Brain microvascular endothelial cell (primary cell): ENCODE measurements around the gene INSRR.

Experiments
- DNase-seq: peaks from one replicate; pipeline ENCODE4 v3.0.0-alpha.2; 2020
- H3K27ac ChIP-seq: fragments of 250-450 bp; sonication (Bioruptor Pico); 2 replicates; pipeline ENCODE4 v1.5.1; 2020; ENCODE audit warnings: mild to moderate bottlenecking, moderate library complexity
- H3K27me3 ChIP-seq: fragments of 250-450 bp; sonication (Bioruptor Pico); replicated peaks from 2 replicates; pipeline ENCODE4 v1.5.1; 2020; ENCODE audit warnings: mild to moderate bottlenecking
- H3K36me3 ChIP-seq: fragments of 250-450 bp; sonication (Bioruptor Pico); replicated peaks from 2 replicates; pipeline ENCODE4 v1.5.1; 2020; ENCODE audit warnings: mild to moderate bottlenecking
- H3K4me3 ChIP-seq: 2 replicates; pipeline ENCODE4 v1.5.1; 2011; ENCODE audit warnings: low read depth, mild to moderate bottlenecking, control low read depth, low read length, moderate library complexity
- in situ Hi-C: cut with HindIII; loops from 2 replicates; pipeline ENCODE4 v1.10.0; 2017; ENCODE audit warnings: low sequenced_read_pairs, low pct_ligation_motif_present
- TF ChIP-seq, protein P1 (sequence below): IDR thresholded peaks from 2 replicates; pipeline ENCODE4 v1.5.1; 2011; ENCODE audit warnings: low read depth, mild to moderate bottlenecking, moderate library complexity, low read length, control low read depth, inconsistent platforms; ENCODE audit errors: missing control alignments

The INSRR gene

DNA sequence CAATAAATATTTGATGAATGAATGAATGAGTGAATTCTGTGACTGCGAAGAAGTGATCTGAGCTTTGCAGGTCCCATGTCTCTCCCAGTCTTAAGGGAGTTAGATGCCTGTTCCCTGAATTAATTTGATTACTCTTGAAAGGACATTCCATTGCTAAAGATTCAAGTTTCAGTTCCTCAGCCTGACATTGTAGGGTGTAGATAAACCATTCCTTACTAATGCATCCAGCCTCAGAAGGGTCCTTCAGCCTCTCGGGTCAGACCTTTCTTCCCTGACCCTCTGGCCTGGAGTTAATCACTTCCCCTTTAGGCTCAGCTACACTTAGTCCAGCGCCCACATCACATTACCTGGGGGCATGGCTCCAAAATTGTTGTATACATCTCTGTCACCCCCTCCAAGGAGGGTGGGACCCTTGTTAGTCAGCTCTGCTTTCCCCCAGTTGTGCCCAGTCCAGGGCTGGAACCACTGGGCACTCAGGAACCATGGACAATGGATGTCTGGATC lies 2.6 kb downstream of the INSRR start:
- TF ChIP-seq, protein P1, sequence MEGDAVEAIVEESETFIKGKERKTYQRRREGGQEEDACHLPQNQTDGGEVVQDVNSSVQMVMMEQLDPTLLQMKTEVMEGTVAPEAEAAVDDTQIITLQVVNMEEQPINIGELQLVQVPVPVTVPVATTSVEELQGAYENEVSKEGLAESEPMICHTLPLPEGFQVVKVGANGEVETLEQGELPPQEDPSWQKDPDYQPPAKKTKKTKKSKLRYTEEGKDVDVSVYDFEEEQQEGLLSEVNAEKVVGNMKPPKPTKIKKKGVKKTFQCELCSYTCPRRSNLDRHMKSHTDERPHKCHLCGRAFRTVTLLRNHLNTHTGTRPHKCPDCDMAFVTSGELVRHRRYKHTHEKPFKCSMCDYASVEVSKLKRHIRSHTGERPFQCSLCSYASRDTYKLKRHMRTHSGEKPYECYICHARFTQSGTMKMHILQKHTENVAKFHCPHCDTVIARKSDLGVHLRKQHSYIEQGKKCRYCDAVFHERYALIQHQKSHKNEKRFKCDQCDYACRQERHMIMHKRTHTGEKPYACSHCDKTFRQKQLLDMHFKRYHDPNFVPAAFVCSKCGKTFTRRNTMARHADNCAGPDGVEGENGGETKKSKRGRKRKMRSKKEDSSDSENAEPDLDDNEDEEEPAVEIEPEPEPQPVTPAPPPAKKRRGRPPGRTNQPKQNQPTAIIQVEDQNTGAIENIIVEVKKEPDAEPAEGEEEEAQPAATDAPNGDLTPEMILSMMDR = no peak

DNA sequence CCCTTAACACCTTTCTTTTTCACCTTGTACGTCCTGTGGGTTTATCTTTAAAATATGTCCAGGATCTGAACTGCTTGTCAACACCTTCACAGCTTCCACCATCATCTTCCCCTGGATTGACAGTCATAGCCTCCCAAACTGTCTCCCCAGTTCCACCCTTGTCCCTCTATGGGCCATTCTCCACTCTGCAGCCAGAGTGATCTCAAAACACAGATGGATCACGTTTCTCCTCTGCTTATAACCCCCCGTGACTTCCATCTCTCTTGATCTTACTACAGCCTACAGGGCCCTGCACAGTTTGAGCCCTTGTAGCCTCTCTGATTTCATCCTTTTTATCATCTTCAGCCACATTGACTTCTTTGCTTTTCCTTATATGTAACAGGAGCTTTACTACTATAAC lies 4.3 kb downstream of the INSRR start:
- in situ Hi-C loops = no loop called here
- Histone ChIP-seq H3K4me3 (no peak overlapping the region), H3K27me3 (peaks cover 29% of the 10 kb centered on the region), H3K27ac (no peak overlapping the region), H3K36me3 (no peaks in the 10 kb centered on the region)
- TF ChIP-seq, protein P1 = peak; percentile 25
- DNase-seq = no peak

More for the DNA sequence above, 2.6 kb downstream of the INSRR start:
- Histone ChIP-seq H3K27me3 (peaks cover 44% of the 10 kb centered on the region), H3K4me3 (no peak overlapping the region), H3K36me3 (no peaks in the 10 kb centered on the region), H3K27ac (no peak overlapping the region)
- DNase-seq = no peak
- in situ Hi-C loops = no loop called here

DNA sequence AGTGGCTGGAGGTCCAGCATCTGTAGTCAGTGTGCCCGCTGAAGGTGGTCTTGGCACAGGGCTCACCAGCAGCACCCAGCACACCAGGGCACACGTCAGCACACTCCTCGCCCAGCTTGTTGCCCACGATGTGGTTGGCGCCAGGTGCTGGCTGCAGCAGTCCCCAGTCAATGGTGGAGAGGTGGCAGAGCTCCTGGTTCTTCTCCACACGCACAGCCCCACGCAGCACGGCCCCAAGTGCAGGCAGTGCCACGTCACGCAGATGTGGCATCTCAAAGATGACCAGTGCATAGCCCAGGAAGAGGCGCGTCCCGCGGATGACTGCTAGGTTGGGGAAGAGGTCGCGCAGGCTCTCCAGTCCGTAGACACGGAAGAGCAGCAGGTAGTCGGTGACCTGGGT lies 5.2 kb downstream of the INSRR start:
- no peak for DNase-seq
- Histone ChIP-seq H3K27me3 (peaks cover 27% of the 10 kb centered on the region), H3K27ac (no peak overlapping the region), H3K4me3 (no peak overlapping the region), H3K36me3 (no peaks in the 10 kb centered on the region)
- in situ Hi-C loops = no loop called here
- TF ChIP-seq, protein P1 = no peak

DNA sequence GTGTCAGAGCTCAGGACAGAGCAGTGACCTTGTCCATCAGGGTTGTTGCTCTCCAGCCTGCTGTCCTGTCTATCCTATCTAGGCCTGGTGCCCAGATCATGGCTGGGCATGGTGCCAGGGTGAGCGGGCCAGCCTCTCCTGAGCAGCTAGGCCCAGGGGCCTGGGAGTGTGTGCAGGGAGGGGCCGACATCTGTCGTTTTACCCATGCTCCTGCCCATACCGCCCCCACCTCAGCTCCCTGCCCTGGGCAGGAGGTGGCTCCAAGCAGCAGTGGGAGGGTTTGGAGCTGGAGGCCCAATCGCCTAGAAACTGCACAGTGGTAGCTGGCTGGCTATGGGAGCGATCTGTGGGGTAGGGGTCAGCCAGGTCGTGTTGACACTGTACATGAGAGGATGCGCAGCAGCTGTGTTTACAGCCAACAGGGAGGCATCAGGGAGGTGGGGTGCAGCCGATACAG lies 6.5 kb downstream of the INSRR start:
- no peak overlapping the region for H3K27ac ChIP-seq
- H3K27me3 ChIP-seq = peaks cover 27% of the 10 kb centered on the region
- no peak for DNase-seq
- no peak overlapping the region for H3K4me3 ChIP-seq
- TF ChIP-seq, protein P1 = no peak
- no peaks in the 10 kb centered on the region for H3K36me3 ChIP-seq
- in situ Hi-C loops = no loop called here

DNA sequence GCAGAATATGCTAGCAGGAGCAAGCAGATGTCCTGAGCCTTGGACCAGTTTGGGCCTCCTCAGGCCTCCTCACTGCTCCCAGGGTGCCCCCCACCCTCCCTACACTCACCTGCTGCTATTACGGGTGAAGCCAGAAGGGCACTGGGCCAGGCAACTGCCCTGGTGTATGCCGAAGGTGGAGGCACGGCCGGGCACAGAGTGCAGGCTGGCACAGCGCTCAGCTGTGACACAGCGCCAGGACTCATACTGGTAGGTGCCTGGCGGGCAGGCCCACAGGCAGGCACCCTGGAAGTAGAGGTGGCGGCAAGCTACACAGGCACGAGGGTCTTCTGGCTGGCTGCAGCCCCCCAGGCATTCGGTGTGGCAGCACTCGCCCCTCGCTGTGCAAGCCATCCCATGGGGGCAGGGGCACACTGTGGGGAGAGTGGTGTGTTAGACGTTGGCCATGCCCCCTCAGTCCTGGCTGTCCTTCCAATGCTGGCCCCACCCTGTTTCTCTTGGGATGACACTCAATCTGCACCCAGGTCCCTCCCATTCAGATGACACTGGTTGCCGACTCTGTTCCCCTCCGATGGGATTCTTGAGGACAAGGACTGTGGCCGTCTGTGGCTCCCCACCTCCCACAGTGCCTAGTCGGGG lies 7.0 kb downstream of the INSRR start:
- H3K4me3 ChIP-seq = no peak overlapping the region
- no peaks in the 10 kb centered on the region for H3K36me3 ChIP-seq
- H3K27ac ChIP-seq = no peak overlapping the region
- TF ChIP-seq, protein P1 = no peak
- in situ Hi-C loops = no loop called here
- H3K27me3 ChIP-seq = peaks cover 27% of the 10 kb centered on the region
- no peak for DNase-seq

DNA sequence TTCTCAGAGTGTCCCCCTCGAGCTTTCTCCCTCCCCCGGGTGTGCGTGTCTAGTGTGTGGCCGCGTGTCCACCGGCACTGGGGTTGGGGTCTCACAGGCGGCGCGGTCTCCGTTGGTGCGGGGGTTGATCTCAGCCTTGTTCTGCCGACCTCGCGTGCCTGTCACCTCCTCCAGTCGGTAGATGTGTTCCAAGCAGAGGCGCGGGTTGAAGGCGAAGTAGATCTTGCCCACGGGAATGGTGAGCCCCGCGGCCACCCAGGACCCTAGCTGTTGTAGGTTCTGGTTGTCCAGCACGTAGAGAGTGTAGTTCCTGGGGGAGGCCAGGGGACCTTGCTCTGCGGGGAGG lies 9.8 kb downstream of the INSRR start:
- Histone ChIP-seq H3K4me3 (no peak overlapping the region), H3K27ac (no peak overlapping the region), H3K27me3 (peaks cover 47% of the 10 kb centered on the region), H3K36me3 (no peaks in the 10 kb centered on the region)
- TF ChIP-seq, protein P1 = no peak
- no peak for DNase-seq
- in situ Hi-C loops = no loop called here
